HepG2 (cell line): ENCODE measurements around the gene TACC2. TPM values are rescaled to one million over a fixed set of nuclear protein-coding genes. Genes with fewer than 3 reads are reported as not detected.

Experiments
- ATAC-seq: fragments of 200-7000 bp; cut with Tn5 transposase; 3 replicates; pipeline ENCODE4 v1.9.1; 2020; ENCODE audit warnings: mild to moderate bottlenecking, moderate library complexity
- BruUV-seq: library from RNA; stranded (reverse); fragments of 400-500 nt; replicated peaks from 2 replicates; lab custom pipeline; 2021; lab: Mats Ljungman, UMichigan
- CTCF ChIA-PET: fragments of 300-600 bp; formaldehyde crosslinking; extraction: SDS; loops from one replicate; lab custom pipeline; 2021; ENCODE audit warnings: low total read pairs, inconsistent platforms, low intra/inter-chr PET ratio; lab: Yijun Ruan, JAX
- POLR2A ChIA-PET: fragments of 350-600 bp; sonication (Branson Sonifier 250); formaldehyde crosslinking; loops from one replicate; lab custom pipeline; 2020; ENCODE audit warnings: antibody characterized with exemption, inconsistent platforms; lab: Yijun Ruan, JAX
- DNase-seq: peaks from one replicate; pipeline ENCODE4 v3.0.0-alpha.2; 2015; ENCODE audit warnings: low spot score
- FAIRE-seq: peaks from 3 replicates; lab custom pipeline; 2011; peaks lifted over from hg19 to GRCh38; lab: Jason Lieb, UNC
- H2AFZ ChIP-seq: one replicate; pipeline ENCODE4 v1.6.1; 2011; ENCODE audit warnings: low read length, inconsistent platforms
- H3K27ac ChIP-seq: fragments of 300-600 bp; 3 replicates; pipeline ENCODE4 v1.8.0; 2011; ENCODE audit warnings: mixed run types, mild to moderate bottlenecking, mixed read lengths, low read length, inconsistent platforms; ENCODE audit not compliant: insufficient read depth; ENCODE audit errors: extremely low read length
- H3K27me3 ChIP-seq, 2 experiments: fragments of 200-600 bp in 1 of 2; 2 replicates in 1 of 2; 3 replicates in 1 of 2; pipeline versions ENCODE4 v1.6.0 to v1.8.0; 2011; ENCODE audit warnings: low read length in 2 of 2, mild to moderate bottlenecking in 2 of 2, moderate library complexity in 2 of 2, inconsistent platforms in 1 of 2; ENCODE audit not compliant: insufficient read depth in 2 of 2, control insufficient read depth in 1 of 2
- H3K36me3 ChIP-seq, 2 experiments: fragments of 200-600 bp in 1 of 2; replicated peaks in 1 of 2; 2 replicates in 1 of 2; 3 replicates in 1 of 2; pipeline versions ENCODE4 v1.5.1 to v1.8.0; 2011; ENCODE audit warnings: low read length in 2 of 2, inconsistent platforms in 1 of 2; ENCODE audit not compliant: insufficient read depth in 2 of 2, control insufficient read depth in 1 of 2
- H3K4me1 ChIP-seq: 2 replicates; pipeline ENCODE4 v1.5.1; 2012; ENCODE audit warnings: low read length, inconsistent platforms; ENCODE audit not compliant: insufficient read depth
- H3K4me2 ChIP-seq: 2 replicates; pipeline ENCODE4 v1.6.0; 2011; ENCODE audit warnings: low read depth, low read length, inconsistent platforms
- H3K4me3 ChIP-seq, 3 experiments: fragments of 200-600 bp in 1 of 3; sonication (generic), shearing (Covaris generic) in 1 of 3; replicated peaks in 1 of 3; 2 replicates each; pipeline ENCODE4 v1.5.1; 2011 to 2016; ENCODE audit warnings: low read length in 3 of 3, inconsistent platforms in 2 of 3, low read depth in 2 of 3, mild to moderate bottlenecking in 2 of 3, control low read depth in 1 of 3, mixed read lengths in 1 of 3; ENCODE audit not compliant: insufficient read depth in 1 of 3
- H3K79me2 ChIP-seq: one replicate; pipeline ENCODE4 v1.6.1; 2011; ENCODE audit warnings: low read length, inconsistent platforms; ENCODE audit not compliant: insufficient read depth
- H3K9ac ChIP-seq: 2 replicates; pipeline ENCODE4 v1.6.0; 2011; ENCODE audit warnings: mild to moderate bottlenecking, low read depth, low read length, inconsistent platforms; ENCODE audit not compliant: insufficient read depth
- H3K9me3 ChIP-seq: 2 replicates; pipeline ENCODE4 v1.5.1; 2012; ENCODE audit warnings: mild to moderate bottlenecking, low read length
- H4K20me1 ChIP-seq: 2 replicates; pipeline ENCODE4 v1.6.0; 2011; ENCODE audit warnings: inconsistent platforms, mild to moderate bottlenecking, low read length, moderate library complexity; ENCODE audit not compliant: insufficient read depth
- EEA1 ChIP-seq: sonication (generic); formaldehyde crosslinking; IDR thresholded peaks from 2 replicates; pipeline ENCODE4 v1.5.1; 2020; ENCODE audit warnings: mild to moderate bottlenecking, missing genetic modification reagents, borderline replicate concordance
- HNF4G ChIP-seq, 2 experiments: sonication (generic) in 1 of 2; formaldehyde crosslinking in 1 of 2; IDR thresholded peaks; 2 replicates each; pipeline versions ENCODE4 v1.4.0 to v1.6.1; 2011 to 2020; ENCODE audit warnings: borderline replicate concordance in 2 of 2, low read depth in 2 of 2, mild to moderate bottlenecking in 2 of 2, low read length in 1 of 2, missing genetic modification reagents in 1 of 2, moderate library complexity in 1 of 2
- KLF6 ChIP-seq: IDR thresholded peaks from 2 replicates; pipeline ENCODE4 v1.8.0; 2016; ENCODE audit warnings: missing biosample characterization, missing genetic modification reagents
- SMC3 ChIP-seq: IDR thresholded peaks from 2 replicates; pipeline ENCODE4 v1.6.1; 2011; ENCODE audit warnings: low read length, improper control_type of control experiment
- ZNF232 ChIP-seq: sonication (generic); formaldehyde crosslinking; IDR thresholded peaks from 2 replicates; pipeline ENCODE4 v1.4.0; 2020; ENCODE audit warnings: missing genetic modification reagents, borderline replicate concordance
- ZNF34 ChIP-seq: sonication (generic); formaldehyde crosslinking; IDR thresholded peaks from 2 replicates; pipeline ENCODE4 v1.4.0; 2020; ENCODE audit warnings: mild to moderate bottlenecking, missing genetic modification reagents, borderline replicate concordance
- WGBS: methylation state at CpG from one replicate; pipeline ENCODE4 v1.1.6; 2017; ENCODE audit warnings: low lambda C conversion rate; 5-methylcytosine and 5-hydroxymethylcytosine counted together
- in situ Hi-C: cut with HindIII; loops from 2 replicates; pipeline ENCODE4 v1.10.0; 2017; ENCODE audit warnings: low pct_unique_long_range_greater_than_20kb; ENCODE audit not compliant: extremely low pct_ligation_motif_present
- intact Hi-C: fragments of 100-400 bp; cut with micrococcal nuclease; formaldehyde crosslinking; loops from one replicate; pipeline ENCODE4 v1.10.0; 2022; ENCODE audit not compliant: unreplicated experiment
- polyA plus RNA-seq, 8 experiments: library from polyadenylated mRNA; depleted of rRNA in 3 of 8; stranded (reverse) in 7 of 8; unstranded in 1 of 8; fragments of >200 nt; fragmentation: Illumina TruSeq in 4 of 8; extraction: Trizol in 4 of 8; gene quantifications; 2 replicates each; pipeline versions ENCODE4 v1.2.1 to v1.2.3, GENCODE V29; 2011 to 2016; ENCODE audit warnings: low read depth in 4 of 8, missing spikeins in 1 of 8, mixed read lengths in 1 of 8; ENCODE audit not compliant: insufficient read depth in 1 of 8
- total RNA-seq, 5 experiments: library from RNA; depleted of rRNA; stranded (reverse); fragments of >200 nt; fragmentation: Illumina TruSeq; extraction: Trizol; gene quantifications; 2 replicates each; pipeline ENCODE4 v1.2.3, GENCODE V29; 2016; ENCODE audit warnings: low read depth in 1 of 5
- TF ChIP-seq, protein P1 (sequence below): IDR thresholded peaks from 2 replicates; pipeline ENCODE4 v1.6.1; 2012; ENCODE audit warnings: low read length, improper control_type of control experiment
- TF ChIP-seq, protein P2 (sequence below): sonication (generic); formaldehyde crosslinking; IDR thresholded peaks from 2 replicates; pipeline ENCODE4 v1.5.0; 2020; ENCODE audit warnings: mild to moderate bottlenecking, missing genetic modification reagents, moderate library complexity

Gene TACC2
- total and polyA plus RNA-seq, 2 of the 13 experiments (the other 11 are each of a cell fraction or from before 2014, with no cell fraction given): 11.8 to 16.0 TPM

DNA sequence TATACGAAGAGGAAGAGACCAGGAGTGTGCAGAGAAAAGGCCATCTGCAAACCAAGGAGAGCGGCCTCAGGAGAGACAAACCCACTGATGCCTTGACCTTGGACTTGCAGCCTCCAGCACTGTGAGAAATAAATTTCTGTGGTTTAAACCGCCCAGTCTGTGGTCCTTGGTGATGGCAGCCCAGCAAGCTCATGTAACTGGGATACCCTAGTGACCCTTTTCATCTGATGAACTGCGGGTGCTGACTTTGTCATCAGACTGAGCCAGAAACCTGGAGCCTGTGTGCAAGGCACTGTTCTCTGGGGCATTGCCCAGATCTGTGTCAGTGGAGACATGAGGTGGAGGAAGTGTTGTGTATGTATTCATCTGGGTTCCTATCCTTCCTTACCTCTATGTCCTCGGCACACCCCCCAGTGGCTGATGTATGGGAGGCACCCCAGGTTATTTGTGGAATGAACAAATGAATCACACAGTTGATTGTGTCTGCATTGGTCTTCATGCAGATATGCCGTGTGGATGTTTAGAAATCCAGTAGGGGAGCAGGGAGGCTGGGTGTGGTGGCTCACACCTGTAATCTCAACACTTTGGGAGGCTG is 217.6 kb downstream of the TACC2 start:
- H3K9me3 ChIP-seq: no peaks in the 10 kb centered on the region
- ATAC-seq: no peak
- no peak for DNase-seq

DNA sequence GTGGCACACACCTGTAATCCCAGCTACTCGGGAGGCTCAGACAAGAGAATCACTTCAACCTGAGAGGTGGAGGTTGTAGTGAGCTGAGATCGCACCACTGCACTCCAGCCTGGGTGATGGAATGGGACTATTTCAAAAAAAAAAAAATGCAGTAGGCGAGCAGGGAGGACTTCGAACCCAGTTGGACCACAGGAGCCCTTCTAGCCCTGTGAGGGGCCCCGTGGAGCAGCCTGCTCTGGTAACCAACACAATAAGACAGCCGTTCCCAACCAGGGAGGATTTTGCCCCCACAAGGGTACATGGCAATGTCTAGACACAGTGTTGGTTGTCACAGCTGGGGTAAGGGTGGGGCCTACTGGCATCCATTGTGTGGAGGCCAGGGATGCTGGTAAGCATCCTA is 218.2 kb downstream of the TACC2 start:
- Histone ChIP-seq H2AFZ (no peak overlapping the region), H3K36me3 (peaks cover 15 to 26% of the 10 kb centered on the region in 2 experiments; a peak in 4 of 5 replicates), H3K9me3 (no peaks in the 10 kb centered on the region), H3K27me3 (no peaks in the 10 kb centered on the region), H3K4me1 (peaks cover 31% of the 10 kb centered on the region), H3K4me2 (no peak overlapping the region), H3K9ac (no peak overlapping the region), H3K4me3 (no peak overlapping the region), H3K27ac (no peak overlapping the region), H3K79me2 (no peaks in the 10 kb centered on the region), H4K20me1 (no peaks in the 10 kb centered on the region; the same call in 1 of the 2 replicates)
- BruUV-seq: no TSS peak
- intact Hi-C loops: no loop called here
- WGBS: 56% methylated on average over 6 of the region's 6 CpGs
- ATAC-seq (peak; percentile 53), FAIRE-seq (no peak), DNase-seq (peak; percentile 13)
- POLR2A ChIA-PET: no interaction called here
- CTCF ChIA-PET: no interaction called here
- in situ Hi-C loops: no loop called here
- TF ChIP-seq ZNF232 (CRISPR knock-in tag): no peak
- TF ChIP-seq HNF4G (IDR thresholded peaks at IDR 0.05; ENCODE audit: borderline replicate concordance, low read depth, low read length): peak; percentile 23; the same call in 1 of the 2 replicates
- TF ChIP-seq HNF4G (CRISPR knock-in tag; IDR thresholded peaks at IDR 0.05; ENCODE audit: borderline replicate concordance, low read depth): no peak
- TF ChIP-seq, protein P1, sequence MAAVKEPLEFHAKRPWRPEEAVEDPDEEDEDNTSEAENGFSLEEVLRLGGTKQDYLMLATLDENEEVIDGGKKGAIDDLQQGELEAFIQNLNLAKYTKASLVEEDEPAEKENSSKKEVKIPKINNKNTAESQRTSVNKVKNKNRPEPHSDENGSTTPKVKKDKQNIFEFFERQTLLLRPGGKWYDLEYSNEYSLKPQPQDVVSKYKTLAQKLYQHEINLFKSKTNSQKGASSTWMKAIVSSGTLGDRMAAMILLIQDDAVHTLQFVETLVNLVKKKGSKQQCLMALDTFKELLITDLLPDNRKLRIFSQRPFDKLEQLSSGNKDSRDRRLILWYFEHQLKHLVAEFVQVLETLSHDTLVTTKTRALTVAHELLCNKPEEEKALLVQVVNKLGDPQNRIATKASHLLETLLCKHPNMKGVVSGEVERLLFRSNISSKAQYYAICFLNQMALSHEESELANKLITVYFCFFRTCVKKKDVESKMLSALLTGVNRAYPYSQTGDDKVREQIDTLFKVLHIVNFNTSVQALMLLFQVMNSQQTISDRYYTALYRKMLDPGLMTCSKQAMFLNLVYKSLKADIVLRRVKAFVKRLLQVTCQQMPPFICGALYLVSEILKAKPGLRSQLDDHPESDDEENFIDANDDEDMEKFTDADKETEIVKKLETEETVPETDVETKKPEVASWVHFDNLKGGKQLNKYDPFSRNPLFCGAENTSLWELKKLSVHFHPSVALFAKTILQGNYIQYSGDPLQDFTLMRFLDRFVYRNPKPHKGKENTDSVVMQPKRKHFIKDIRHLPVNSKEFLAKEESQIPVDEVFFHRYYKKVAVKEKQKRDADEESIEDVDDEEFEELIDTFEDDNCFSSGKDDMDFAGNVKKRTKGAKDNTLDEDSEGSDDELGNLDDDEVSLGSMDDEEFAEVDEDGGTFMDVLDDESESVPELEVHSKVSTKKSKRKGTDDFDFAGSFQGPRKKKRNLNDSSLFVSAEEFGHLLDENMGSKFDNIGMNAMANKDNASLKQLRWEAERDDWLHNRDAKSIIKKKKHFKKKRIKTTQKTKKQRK: no peak
- no peak for TF ChIP-seq KLF6 (CRISPR knock-in tag)

More for the DNA sequence above, 217.6 kb downstream of the TACC2 start:
- H3K4me3 ChIP-seq: no peak overlapping the region
- TF ChIP-seq EEA1 (CRISPR knock-in tag): no peak
- 0 out of 2 replicates have a peak, but pooled peaks have one; percentile 11 for TF ChIP-seq SMC3
- TF ChIP-seq, protein P2, sequence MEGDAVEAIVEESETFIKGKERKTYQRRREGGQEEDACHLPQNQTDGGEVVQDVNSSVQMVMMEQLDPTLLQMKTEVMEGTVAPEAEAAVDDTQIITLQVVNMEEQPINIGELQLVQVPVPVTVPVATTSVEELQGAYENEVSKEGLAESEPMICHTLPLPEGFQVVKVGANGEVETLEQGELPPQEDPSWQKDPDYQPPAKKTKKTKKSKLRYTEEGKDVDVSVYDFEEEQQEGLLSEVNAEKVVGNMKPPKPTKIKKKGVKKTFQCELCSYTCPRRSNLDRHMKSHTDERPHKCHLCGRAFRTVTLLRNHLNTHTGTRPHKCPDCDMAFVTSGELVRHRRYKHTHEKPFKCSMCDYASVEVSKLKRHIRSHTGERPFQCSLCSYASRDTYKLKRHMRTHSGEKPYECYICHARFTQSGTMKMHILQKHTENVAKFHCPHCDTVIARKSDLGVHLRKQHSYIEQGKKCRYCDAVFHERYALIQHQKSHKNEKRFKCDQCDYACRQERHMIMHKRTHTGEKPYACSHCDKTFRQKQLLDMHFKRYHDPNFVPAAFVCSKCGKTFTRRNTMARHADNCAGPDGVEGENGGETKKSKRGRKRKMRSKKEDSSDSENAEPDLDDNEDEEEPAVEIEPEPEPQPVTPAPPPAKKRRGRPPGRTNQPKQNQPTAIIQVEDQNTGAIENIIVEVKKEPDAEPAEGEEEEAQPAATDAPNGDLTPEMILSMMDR: peak; percentile 21; the same call in 1 of the 2 replicates
- no peak for TF ChIP-seq ZNF34 (CRISPR knock-in tag)
- in situ Hi-C loops: no loop called here
- H3K27me3 ChIP-seq: no peaks in the 10 kb centered on the region
- peaks cover 31% of the 10 kb centered on the region for H3K4me1 ChIP-seq
- 93% methylated on average over 4 of the region's 6 CpGs for WGBS
- ChIA-PET CTCF (no interaction called here), POLR2A (no interaction called here)
- H2AFZ ChIP-seq: no peak overlapping the region
- H4K20me1 ChIP-seq: no peaks in the 10 kb centered on the region; the same call in 1 of the 2 replicates
- no peak overlapping the region for H3K4me2 ChIP-seq
- H3K79me2 ChIP-seq: no peaks in the 10 kb centered on the region
- intact Hi-C loops: no loop called here
- no peak overlapping the region for H3K27ac ChIP-seq
- no peak overlapping the region for H3K9ac ChIP-seq
- FAIRE-seq: no peak
- BruUV-seq: no TSS peak
- peaks cover 14 to 21% of the 10 kb centered on the region in 2 experiments; a peak in 4 of 5 replicates for H3K36me3 ChIP-seq
